ENCODE data around the gene PDCL2.
"Not testable (repeated sequence)": the region's sequence is repeated elsewhere in the genome, so short reads cannot be mapped to it uniquely, and the experiment has no call there.

Gene PDCL2, protein sequence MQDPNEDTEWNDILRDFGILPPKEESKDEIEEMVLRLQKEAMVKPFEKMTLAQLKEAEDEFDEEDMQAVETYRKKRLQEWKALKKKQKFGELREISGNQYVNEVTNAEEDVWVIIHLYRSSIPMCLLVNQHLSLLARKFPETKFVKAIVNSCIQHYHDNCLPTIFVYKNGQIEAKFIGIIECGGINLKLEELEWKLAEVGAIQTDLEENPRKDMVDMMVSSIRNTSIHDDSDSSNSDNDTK
- total RNA-seq, result 0 reads per million in 2 donors

DNA sequence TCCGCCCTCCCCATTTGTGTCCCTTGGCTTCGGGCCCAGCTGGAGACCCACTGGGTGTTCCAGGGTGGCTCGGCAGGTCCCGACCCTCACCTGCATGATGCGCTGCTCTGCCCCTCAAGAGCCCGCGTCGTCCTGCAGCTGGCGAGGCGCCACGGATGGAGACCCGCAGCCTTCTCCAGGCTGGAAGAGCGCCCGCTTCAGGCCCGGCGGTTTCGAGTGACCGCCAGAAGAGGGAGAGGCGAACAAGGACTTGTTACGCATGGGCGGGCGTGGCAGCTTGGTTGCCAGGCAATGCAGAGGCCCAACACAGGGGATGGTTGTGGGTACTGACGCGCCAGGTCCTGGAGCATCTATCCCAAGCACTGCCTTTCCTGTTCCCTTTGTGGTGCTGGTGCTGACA is at the start of gene PDCL2:
PDCL2 (minus strand) TSS at position 232 of the 400 bp plus-strand sequence; CDS start at position 96, 136 bp downstream.
- no peak for DNase-seq

DNA sequence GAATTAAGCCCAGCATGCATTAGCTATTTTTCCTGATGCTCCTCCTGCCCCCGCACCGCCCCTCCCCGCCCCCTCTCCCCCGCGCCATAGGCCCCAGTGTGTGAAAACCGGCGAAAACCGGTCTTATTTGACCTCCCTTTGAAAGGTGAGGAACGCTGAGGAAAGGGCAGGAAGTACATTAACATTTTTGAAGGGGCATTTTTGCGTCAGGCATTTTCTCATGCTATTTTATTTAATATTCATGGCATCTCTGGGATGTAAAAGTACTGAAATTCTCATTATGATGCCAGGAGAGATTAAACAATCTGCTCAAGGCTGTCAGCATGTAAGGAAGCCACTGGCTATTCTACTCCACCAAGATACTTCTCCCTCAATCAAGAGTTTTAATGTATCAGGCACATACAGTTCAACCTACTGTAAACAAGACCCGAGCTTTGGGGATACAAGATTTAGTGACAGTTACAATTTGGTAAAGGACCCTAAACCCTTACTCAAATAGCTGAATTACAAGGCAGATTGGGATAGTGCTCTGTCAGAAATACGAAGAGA is 45.3 kb upstream of the PDCL2 start:
- no peak for DNase-seq

GRCh38 chr4:55636656-55636999 is 44.6 kb upstream of the PDCL2 start:
- DNase-seq, result no peak

DNA sequence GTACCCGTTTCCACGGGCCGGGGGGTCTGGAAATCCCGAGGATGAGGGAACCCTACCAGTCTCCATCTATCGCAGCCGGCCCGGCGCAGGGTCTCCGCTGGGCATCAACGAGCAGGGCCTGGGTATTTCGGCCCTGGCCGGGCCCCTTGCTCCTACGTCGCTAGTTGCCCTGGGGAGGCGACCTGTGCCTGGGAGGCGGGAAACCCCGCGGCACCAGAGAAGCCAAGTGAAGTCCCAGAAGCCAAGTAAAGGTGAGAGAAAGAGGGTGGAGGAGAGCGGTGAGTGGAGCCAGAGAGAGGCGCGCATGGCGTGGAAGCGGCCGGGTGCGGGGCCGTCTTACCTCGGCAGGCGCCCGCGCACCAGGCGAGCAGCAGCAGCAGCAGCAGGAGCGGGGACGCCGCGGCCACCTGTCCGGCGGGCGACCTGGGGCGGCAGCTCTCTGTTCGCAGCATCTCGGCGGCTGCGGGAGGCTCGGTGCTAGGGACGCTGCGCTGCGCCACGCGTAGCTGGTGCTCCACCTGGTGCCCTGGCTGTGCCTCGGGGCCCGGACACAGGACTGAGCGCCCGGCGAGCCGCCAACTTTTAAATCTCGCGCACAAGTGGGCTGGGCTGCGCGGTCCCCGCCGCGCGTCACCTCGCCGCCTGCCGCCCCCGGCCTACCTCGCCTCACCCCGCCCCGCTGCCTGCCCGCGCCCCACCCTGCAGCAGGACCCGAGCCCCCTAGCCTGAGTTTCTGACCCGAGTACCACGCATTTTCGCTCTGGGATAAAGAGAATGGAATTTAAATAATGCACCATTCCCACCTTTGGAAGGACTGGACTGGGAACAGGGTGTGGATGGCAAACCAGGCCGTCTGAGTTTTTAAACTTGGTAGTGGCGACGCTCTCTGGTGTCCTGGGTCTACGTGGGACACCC is 44.0 kb upstream of the PDCL2 start, which contains the start of gene NMU:
NMU (minus strand) TSS at position 558 of the 915 bp plus-strand sequence; CDS start at position 452, 106 bp downstream.
- DNase-seq, result no peak

DNA sequence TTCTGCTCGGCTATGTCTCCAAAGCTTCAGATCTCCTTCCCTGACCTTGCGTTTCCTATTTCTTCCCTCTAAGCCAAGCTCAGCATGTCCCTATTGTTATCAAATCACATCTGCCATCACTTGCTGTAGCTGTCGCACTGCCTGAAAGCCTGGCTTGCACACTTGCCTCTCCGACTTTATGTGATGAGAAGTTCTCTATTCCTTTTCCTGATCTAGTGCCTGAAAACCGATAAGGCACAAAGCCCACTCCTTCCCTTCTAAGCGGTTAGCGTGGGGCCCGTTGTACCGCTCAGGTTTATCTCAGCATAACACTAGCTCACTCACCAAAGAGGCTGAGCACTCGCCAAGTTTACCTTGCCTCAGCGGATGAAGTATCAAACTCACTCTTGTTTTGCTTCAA is 43.2 kb upstream of the PDCL2 start:
- DNase-seq, result no peak

DNA sequence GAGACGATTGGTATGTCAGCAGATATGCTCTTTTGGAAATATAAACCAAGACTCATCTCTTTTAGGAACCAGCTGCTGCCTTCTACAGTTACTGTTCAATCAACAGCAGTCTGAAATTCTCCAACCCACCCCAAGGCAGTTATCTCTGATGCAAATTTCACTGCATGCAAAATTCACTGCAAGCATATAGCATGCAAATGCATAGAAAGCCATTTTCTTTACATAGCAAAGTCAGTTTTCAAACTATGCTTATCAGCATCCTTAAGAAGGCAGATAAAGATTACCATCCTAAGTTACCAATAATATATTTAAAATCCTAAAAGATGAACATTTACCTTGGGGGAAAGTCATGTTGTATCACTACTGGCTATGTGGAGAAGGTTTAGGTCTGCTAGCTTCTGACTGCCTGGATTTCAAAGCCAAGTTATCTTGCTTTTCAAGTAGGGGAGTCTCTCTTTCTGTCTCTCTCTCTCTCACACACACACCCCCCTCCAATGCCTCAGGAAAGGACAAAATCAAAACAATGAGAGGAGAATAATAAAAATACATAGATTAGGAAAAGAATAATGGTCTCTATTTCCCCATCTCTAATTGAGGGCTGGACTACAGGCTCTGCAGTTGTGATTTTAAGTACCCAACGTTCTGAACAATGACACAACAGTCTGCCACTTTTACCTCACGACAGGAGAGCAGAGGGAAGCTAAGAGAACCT is 42.5 kb upstream of the PDCL2 start:
- no peak for DNase-seq

- no peak for DNase-seq
These were observed 41.9 kb upstream of the PDCL2 start for GRCh38 chr4:55633903-55634302.

DNA sequence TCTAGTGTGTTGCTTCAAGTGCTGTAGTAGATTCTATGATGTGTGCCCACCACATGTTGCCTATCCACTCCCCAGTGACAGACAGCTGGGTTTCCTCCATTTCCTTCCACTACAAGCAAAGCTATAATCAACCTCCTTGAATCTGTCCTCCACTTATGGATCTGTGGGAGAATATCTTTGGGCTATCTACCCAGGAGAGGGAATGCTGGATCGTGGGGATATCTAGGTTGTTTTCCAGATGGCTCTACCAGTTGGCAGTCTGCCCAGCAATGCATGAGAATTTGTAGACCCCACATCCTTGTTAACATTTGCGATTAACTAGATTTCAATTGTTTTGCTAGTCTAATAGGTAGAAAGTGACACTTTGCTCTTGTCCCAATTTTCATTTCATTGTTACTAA is 33.8 kb upstream of the PDCL2 start:
- DNase-seq, result no peak

GRCh38 chr4:55624063-55624462 is 32.0 kb upstream of the PDCL2 start:
- not testable (repeated sequence) for DNase-seq

GRCh38 chr4:55618546-55619143 is 26.6 kb upstream of the PDCL2 start:
- DNase-seq, result no peak

DNA sequence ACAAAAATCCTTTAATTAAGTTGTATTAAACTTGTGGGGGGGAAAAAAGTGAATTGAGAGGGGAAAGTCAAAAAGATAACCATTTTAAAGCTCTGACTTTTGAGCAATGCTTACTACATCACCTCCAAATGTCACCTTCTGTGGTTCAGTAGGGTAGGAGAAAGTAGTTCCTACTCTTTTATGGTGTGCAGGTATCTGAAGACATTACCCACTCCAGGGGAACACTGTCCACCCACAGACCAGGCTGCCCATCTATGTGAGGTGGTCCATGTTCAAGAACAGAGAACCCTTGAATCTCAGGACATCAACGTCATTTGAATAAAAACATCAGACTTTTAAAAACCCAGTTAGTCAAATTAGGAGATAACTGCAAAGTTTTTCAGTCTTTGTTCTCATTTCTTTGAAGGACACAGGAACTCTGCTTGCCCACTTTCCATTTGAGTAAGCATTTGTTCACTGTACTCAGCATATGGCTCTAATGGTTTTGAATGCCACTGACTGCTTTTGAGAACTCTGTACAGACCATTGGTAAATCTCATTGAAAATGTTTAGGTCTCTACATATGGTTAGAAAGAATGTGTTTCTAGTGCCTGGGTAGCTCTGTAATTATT is 25.6 kb upstream of the PDCL2 start:
- no peak for DNase-seq

DNA sequence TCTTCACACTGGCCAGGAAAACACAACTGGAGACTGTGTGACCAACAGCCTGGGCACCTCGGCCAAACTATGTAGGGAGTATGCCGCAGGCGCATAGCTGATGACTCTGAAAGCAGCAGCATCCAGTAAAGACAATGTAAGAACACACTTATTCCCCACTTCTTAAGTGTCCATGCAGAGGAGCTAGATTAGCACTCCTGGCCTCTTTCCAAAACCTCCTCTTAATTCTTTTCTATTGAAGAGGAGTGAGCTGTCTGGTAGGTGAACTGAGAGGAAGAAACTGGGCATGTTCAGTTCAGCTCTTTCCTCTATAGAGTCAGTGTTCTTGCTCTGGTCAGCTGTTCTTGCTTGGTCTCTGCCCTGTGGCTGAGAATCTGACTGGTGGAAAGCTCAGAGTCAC is 23.0 kb upstream of the PDCL2 start:
- DNase-seq, result no peak

DNA sequence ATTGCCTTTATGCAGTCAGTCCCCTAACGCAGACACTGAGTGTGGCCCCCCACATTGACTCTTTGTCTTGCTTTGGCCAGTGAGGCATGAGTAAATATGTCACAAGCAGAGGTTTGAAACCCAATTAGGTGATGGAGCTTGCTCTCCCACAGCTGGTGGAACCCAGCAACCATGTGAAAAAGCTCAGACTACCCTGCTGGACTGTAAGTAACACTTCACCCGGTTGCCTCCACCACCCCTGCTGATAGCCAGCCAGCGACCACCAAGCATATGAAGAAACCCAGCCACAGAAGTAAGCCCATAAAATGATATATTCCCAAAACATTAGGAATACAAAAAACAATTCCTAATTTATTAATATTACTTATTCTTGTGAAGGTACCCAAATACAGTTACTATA is 21.6 kb upstream of the PDCL2 start:
- DNase-seq, result no peak

DNA sequence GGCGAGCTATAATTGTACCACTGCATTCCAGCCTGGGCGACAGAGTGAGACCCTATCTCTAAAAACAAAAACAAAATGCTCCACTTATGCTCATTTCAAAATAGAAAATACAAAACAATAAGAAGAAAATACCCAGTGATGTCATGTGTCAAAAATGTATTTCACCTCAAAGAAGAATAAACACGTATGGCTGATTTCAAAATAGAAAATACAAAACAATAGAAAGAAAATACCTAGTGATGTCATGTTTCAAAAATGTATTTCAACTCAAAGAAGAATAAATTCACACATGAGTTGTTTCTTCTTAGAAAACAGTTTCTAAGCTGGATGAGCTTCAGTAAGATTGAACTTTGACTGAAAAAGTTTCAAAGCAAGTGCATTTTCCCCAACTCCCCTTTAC is 20.3 kb upstream of the PDCL2 start:
- no peak for DNase-seq

GRCh38 chr4:55611358-55612059 is 19.5 kb upstream of the PDCL2 start:
- DNase-seq, result no peak

DNA sequence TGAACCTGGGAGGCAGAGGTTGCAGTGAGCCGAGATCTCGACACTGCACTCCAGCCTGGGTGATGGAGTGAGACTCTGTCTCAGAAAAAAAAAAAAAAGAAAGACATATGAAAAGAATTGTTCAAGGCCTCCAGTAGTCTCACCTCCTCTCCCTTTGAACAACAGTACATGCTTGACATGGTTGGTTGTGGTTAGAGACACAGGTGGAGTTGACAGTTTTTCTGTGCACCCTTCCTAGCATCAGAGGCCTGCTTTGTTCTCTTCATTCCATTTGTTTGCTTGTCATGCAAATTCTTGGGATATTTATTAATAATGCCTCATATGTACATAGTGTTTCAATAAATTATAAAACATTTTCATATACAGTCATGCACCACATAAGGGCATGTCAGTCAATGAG is 18.3 kb upstream of the PDCL2 start:
- no peak for DNase-seq

GRCh38 chr4:55609393-55609866 is 17.4 kb upstream of the PDCL2 start:
- no peak for DNase-seq

- DNase-seq, result no peak
These were observed 16.5 kb upstream of the PDCL2 start for GRCh38 chr4:55608591-55608990.

DNA sequence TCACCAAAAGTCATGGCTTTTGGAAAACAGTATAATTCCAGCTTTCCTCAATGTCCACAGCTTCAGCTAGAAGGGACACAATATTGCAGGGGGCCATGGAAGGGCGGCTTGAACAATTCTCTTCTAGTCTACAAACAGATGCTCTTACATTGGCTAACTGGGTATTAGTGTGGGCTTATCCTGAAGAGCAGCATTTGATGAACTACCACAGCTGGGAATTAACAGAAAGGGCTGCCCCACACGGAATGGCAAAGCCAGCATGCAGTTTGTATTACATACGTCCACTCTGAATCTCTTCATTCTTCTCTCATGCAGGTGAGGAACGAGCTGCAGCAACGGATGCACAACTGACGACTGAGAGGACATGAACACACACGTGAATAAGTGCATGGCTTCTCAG is 13.0 kb upstream of the PDCL2 start:
- DNase-seq, result no peak

- no peak for DNase-seq
These were observed 8.6 kb upstream of the PDCL2 start for GRCh38 chr4:55600640-55601039.

DNA sequence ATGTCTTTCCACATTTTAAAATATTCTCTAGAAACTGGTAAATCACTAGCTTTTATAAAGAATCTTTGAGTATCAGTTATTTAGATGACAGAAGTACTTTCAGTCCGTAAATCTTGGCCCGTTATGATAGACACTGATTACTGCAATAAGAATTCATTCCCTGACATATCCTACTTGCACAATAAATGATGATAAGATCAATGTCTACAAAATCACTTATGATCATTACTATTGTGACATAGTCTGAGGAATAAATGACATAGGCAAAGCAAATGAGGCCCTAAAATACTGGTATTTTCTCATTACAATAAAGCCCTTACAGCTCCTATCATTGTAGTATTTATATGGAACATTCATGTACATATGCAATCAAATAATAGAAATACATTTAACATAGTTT is 6.6 kb upstream of the PDCL2 start:
- DNase-seq, result no peak

DNA sequence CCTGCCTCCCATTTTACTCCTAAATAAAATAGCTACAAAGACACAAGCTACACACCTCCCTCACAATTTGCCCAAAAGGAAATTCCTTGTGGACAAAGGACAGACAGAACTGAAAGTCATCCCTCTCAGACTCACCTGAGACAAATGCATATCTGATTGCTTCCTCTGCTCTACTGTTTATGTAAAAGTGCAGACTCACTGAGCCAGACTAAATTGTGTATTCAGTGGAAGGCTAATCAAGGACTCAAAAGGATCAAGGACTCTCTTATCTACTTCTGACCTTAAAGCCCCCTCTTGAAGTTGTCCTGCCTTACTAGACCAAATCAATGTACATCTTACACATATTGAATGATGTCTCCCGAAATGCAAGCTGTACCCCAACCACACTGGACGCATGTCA is 3.9 kb downstream of the PDCL2 start:
- no peak for DNase-seq
